SK-N-SH (cell line): ENCODE results near the gene PRPF40B.
"Not testable (repeated sequence)": the region's sequence is repeated elsewhere in the genome, so short reads cannot be mapped to it uniquely, and the experiment has no call there.

ENCODE experiments used
- EP300 ChIP-seq, 2 experiments: IDR thresholded peaks; 2 replicates each; pipeline versions ENCODE4 v1.4.0 to v1.6.1; 2012; ENCODE audit warnings: borderline replicate concordance in 1 of 2, low read depth in 1 of 2, low read length in 1 of 2
- FOXM1 ChIP-seq: IDR thresholded peaks from 2 replicates; pipeline ENCODE4 v1.4.0; 2012; ENCODE audit warnings: low read depth, mild to moderate bottlenecking
- JUND ChIP-seq: IDR thresholded peaks from 2 replicates; pipeline ENCODE4 v1.4.0; 2012
- MXI1 ChIP-seq: IDR thresholded peaks from 2 replicates; pipeline ENCODE4 v1.6.1; 2012; ENCODE audit warnings: mild to moderate bottlenecking, low read depth, low read length, improper control_type of control experiment
- RAD21 ChIP-seq: IDR thresholded peaks from 2 replicates; pipeline ENCODE4 v1.6.1; 2012; ENCODE audit warnings: mild to moderate bottlenecking, low read length
- USF1 ChIP-seq: IDR thresholded peaks from 2 replicates; pipeline ENCODE4 v1.4.0; 2012; ENCODE audit warnings: low read depth, borderline replicate concordance
- TF ChIP-seq, protein P1 (sequence below): fragments of 200-600 bp; sonication (generic); IDR thresholded peaks from 2 replicates; pipeline ENCODE4 v1.6.1; 2017; ENCODE audit warnings: antibody characterized with exemption, mild to moderate bottlenecking, moderate library complexity
- TF ChIP-seq, protein P2 (sequence below): IDR thresholded peaks from 2 replicates; pipeline ENCODE4 v1.6.1; 2012; ENCODE audit warnings: mild to moderate bottlenecking, low read depth, low read length, moderate library complexity
- TF ChIP-seq, protein P3 (sequence below): fragments of 150-350 bp; IDR thresholded peaks from 2 replicates; pipeline ENCODE4 v1.6.1; 2016; ENCODE audit warnings: mild to moderate bottlenecking, low read depth, low read length
- TF ChIP-seq, protein P4 (sequence below): fragments of 150-350 bp; IDR thresholded peaks from 2 replicates; pipeline ENCODE4 v1.6.1; 2017; ENCODE audit warnings: antibody characterized with exemption, low read length, low read depth, borderline replicate concordance

DNA sequence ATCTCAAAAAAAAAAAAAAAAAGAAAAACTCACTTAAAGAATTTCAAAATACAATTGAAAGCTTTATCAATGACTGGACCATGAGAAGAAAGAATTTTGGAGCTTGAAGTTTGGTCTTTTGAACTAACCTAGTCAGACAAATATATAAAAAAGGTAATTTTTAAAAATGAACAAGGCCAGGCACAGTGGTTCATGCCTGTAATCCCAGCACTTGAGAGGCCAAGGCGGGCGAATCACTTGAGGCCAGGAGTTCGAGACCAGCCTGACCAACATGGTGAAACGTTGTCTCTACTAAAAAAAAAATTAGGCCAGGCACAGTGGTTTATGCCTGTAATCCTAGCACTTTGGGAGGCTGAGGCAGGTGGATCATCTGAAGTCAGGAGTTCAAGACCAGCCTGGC lies 12.6 kb upstream of the PRPF40B start:
- TF ChIP-seq RAD21; JUND; EP300 (IDR thresholded peaks at IDR 0.05; ENCODE audit: borderline replicate concordance in 1 of 2, low read depth in 1 of 2, low read length in 1 of 2); MXI1; USF1; FOXM1: not testable (repeated sequence)
- TF ChIP-seq, protein P1, sequence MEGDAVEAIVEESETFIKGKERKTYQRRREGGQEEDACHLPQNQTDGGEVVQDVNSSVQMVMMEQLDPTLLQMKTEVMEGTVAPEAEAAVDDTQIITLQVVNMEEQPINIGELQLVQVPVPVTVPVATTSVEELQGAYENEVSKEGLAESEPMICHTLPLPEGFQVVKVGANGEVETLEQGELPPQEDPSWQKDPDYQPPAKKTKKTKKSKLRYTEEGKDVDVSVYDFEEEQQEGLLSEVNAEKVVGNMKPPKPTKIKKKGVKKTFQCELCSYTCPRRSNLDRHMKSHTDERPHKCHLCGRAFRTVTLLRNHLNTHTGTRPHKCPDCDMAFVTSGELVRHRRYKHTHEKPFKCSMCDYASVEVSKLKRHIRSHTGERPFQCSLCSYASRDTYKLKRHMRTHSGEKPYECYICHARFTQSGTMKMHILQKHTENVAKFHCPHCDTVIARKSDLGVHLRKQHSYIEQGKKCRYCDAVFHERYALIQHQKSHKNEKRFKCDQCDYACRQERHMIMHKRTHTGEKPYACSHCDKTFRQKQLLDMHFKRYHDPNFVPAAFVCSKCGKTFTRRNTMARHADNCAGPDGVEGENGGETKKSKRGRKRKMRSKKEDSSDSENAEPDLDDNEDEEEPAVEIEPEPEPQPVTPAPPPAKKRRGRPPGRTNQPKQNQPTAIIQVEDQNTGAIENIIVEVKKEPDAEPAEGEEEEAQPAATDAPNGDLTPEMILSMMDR, result not testable (repeated sequence)
- TF ChIP-seq, protein P2, sequence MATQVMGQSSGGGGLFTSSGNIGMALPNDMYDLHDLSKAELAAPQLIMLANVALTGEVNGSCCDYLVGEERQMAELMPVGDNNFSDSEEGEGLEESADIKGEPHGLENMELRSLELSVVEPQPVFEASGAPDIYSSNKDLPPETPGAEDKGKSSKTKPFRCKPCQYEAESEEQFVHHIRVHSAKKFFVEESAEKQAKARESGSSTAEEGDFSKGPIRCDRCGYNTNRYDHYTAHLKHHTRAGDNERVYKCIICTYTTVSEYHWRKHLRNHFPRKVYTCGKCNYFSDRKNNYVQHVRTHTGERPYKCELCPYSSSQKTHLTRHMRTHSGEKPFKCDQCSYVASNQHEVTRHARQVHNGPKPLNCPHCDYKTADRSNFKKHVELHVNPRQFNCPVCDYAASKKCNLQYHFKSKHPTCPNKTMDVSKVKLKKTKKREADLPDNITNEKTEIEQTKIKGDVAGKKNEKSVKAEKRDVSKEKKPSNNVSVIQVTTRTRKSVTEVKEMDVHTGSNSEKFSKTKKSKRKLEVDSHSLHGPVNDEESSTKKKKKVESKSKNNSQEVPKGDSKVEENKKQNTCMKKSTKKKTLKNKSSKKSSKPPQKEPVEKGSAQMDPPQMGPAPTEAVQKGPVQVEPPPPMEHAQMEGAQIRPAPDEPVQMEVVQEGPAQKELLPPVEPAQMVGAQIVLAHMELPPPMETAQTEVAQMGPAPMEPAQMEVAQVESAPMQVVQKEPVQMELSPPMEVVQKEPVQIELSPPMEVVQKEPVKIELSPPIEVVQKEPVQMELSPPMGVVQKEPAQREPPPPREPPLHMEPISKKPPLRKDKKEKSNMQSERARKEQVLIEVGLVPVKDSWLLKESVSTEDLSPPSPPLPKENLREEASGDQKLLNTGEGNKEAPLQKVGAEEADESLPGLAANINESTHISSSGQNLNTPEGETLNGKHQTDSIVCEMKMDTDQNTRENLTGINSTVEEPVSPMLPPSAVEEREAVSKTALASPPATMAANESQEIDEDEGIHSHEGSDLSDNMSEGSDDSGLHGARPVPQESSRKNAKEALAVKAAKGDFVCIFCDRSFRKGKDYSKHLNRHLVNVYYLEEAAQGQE, result not testable (repeated sequence)
- TF ChIP-seq, protein P3, sequence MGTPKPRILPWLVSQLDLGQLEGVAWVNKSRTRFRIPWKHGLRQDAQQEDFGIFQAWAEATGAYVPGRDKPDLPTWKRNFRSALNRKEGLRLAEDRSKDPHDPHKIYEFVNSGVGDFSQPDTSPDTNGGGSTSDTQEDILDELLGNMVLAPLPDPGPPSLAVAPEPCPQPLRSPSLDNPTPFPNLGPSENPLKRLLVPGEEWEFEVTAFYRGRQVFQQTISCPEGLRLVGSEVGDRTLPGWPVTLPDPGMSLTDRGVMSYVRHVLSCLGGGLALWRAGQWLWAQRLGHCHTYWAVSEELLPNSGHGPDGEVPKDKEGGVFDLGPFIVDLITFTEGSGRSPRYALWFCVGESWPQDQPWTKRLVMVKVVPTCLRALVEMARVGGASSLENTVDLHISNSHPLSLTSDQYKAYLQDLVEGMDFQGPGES, result not testable (repeated sequence)
- TF ChIP-seq, protein P4, sequence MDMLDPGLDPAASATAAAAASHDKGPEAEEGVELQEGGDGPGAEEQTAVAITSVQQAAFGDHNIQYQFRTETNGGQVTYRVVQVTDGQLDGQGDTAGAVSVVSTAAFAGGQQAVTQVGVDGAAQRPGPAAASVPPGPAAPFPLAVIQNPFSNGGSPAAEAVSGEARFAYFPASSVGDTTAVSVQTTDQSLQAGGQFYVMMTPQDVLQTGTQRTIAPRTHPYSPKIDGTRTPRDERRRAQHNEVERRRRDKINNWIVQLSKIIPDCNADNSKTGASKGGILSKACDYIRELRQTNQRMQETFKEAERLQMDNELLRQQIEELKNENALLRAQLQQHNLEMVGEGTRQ, result not testable (repeated sequence)
